KBM-7 (cell line): Measurements from ENCODE around the gene GTF3C5.
"Not testable (repeated sequence)": the region's sequence is repeated elsewhere in the genome, so short reads cannot be mapped to it uniquely, and the experiment has no call there.

Experiments used
- DNase-seq: peaks from one replicate; pipeline ENCODE4 v3.0.0-alpha.2; 2015
- in situ Hi-C: fragments of 300-500 bp; cut with MboI; formaldehyde crosslinking; loops from 2 replicates; pipeline ENCODE4 v1.14.3; 2020; ENCODE audit warnings: low sequenced_read_pairs, low pct_unique_long_range_greater_than_20kb, mixed read lengths

The GTF3C5 gene

DNA sequence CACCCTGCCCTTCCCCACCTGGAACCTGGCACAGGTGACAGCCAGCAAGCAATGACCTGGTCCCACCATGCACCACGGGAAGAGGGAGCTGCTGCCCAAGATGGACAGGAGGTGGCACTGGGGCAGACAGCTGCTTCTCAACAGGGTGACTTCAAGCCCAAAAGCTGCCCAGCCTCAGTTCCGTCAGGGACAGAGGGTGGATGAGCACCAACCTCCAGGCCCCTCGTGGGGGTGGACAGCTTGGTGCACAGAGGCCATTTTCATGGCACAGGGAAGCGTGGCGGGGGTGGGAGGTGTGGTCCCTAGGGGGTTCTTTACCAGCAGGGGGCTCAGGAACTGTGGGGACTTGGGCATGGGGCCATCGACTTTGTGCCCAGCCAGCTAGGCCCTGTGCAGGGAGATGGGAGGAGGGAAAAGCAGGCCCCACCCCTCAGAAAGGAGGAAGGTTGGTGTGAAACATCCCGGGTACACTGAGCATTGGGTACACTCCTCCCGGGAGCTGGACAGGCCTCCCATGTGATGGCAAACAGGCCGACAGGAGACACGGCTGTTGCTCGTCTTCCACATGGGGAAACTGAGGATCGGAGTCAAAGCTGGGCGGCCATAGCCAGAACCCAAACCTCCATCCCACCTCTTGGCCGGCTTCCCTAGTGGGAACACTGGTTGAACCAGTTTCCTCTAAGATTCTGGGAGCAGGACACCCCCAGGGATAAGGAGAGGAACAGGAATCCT lies 32.9 kb downstream of the GTF3C5 start:
- in situ Hi-C loops: no loop called here
- no peak for DNase-seq

DNA sequence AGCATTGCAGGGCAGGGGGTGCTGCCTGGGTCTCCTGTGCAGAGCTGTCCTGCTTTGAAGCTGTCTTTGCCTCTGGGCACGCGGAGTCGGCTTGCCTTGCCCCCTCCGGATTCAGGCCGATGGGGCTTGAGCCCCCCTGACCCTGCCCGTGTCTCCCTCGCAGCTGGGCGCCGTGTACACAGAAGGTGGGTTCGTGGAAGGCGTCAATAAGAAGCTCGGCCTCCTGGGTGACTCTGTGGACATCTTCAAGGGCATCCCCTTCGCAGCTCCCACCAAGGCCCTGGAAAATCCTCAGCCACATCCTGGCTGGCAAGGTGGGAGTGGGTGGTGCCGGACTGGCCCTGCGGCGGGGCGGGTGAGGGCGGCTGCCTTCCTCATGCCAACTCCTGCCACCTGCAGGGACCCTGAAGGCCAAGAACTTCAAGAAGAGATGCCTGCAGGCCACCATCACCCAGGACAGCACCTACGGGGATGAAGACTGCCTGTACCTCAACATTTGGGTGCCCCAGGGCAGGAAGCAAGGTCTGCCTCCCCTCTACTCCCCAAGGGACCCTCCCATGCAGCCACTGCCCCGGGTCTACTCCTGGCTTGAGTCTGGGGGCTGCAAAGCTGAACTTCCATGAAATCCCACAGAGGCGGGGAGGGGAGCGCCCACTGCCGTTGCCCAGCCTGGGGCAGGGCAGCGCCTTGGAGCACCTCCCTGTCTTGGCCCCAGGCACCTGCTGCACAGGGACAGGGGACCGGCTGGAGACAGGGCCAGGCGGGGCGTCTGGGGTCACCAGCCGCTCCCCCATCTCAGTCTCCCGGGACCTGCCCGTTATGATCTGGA lies 33.7 kb downstream of the GTF3C5 start:
- in situ Hi-C loops: no loop called here
- DNase-seq: no peak

DNA sequence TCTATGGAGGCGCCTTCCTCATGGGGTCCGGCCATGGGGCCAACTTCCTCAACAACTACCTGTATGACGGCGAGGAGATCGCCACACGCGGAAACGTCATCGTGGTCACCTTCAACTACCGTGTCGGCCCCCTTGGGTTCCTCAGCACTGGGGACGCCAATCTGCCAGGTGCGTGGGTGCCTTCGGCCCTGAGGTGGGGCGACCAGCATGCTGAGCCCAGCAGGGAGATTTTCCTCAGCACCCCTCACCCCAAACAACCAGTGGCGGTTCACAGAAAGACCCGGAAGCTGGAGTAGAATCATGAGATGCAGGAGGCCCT lies 34.2 kb downstream of the GTF3C5 start:
- no peak for DNase-seq
- in situ Hi-C loops: no loop called here

DNA sequence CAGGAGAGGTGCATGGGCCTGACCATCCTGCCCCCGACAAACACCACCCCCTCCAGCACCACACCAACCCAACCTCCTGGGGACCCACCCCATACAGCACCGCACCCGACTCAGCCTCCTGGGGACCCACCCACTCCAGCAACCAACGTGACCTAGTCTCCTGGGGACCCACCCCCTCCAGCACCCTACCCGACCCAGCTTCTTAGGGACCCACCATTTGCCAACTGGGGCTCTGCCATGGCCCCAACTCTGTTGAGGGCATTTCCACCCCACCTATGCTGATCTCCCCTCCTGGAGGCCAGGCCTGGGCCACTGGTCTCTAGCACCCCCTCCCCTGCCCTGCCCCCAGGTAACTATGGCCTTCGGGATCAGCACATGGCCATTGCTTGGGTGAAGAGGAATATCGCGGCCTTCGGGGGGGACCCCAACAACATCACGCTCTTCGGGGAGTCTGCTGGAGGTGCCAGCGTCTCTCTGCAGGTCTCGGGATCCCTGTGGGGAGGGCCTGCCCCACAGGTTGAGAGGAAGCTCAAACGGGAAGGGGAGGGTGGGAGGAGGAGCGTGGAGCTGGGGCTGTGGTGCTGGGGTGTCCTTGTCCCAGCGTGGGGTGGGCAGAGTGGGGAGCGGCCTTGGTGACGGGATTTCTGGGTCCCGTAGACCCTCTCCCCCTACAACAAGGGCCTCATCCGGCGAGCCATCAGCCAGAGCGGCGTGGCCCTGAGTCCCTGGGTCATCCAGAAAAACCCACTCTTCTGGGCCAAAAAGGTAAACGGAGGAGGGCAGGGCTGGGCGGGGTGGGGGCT lies 35.6 kb downstream of the GTF3C5 start:
- in situ Hi-C loops: no loop called here

DNA sequence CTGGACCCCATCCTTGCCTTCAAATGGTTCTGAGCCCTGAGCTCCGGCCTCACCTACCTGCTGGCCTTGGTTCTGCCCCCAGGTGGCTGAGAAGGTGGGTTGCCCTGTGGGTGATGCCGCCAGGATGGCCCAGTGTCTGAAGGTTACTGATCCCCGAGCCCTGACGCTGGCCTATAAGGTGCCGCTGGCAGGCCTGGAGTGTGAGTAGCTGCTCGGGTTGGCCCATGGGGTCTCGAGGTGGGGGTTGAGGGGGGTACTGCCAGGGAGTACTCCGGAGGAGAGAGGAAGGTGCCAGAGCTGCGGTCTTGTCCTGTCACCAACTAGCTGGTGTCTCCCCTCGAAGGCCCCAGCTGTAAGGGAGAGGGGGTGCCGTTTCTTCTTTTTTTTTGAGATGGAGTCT lies 36.2 kb downstream of the GTF3C5 start:
- no peak for DNase-seq

More for the DNA sequence above, 35.6 kb downstream of the GTF3C5 start:
- no peak for DNase-seq

DNA sequence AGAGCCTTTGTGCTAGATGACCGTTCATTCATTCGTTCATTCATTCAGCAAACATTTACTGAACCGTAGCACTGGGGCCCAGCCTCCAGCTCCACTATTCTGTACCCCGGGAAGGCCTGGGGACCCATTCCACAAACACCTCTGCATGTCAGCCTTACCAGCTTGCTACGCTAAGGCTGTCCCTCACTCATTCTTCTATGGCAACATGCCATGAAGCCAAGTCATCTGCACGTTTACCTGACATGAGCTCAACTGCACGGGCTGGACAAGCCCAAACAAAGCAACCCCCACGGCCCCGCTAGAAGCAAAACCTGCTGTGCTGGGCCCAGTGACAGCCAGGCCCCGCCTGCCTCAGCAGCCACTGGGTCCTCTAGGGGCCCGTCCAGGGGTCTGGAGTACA lies 37.0 kb downstream of the GTF3C5 start:
- no peak for DNase-seq

More for the DNA sequence above, 36.2 kb downstream of the GTF3C5 start:
- in situ Hi-C loops: no loop called here

DNA sequence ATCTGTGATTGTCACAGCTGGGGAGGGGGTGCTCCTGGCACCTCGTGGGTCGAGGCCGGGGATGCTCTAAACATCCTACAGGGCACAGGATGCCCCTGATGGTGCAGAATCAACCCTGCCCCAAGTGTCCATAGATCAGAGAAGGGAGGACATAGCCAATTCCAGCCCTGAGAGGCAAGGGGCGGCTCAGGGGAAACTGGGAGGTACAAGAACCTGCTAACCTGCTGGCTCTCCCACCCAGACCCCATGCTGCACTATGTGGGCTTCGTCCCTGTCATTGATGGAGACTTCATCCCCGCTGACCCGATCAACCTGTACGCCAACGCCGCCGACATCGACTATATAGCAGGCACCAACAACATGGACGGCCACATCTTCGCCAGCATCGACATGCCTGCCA lies 37.6 kb downstream of the GTF3C5 start:
- in situ Hi-C loops, DNase-seq: not testable (repeated sequence)

More for the DNA sequence above, 37.0 kb downstream of the GTF3C5 start:
- in situ Hi-C loops: no loop called here

DNA sequence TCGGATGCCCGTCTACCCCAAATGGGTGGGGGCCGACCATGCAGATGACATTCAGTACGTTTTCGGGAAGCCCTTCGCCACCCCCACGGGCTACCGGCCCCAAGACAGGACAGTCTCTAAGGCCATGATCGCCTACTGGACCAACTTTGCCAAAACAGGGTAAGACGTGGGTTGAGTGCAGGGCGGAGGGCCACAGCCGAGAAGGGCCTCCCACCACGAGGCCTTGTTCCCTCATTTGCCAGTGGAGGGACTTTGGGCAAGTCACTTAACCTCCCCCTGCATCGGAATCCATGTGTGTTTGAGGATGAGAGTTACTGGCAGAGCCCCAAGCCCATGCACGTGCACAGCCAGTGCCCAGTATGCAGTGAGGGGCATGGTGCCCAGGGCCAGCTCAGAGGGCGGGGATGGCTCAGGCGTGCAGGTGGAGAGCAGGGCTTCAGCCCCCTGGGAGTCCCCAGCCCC lies 39.7 kb downstream of the GTF3C5 start:
- in situ Hi-C loops, DNase-seq: not testable (repeated sequence)

DNA sequence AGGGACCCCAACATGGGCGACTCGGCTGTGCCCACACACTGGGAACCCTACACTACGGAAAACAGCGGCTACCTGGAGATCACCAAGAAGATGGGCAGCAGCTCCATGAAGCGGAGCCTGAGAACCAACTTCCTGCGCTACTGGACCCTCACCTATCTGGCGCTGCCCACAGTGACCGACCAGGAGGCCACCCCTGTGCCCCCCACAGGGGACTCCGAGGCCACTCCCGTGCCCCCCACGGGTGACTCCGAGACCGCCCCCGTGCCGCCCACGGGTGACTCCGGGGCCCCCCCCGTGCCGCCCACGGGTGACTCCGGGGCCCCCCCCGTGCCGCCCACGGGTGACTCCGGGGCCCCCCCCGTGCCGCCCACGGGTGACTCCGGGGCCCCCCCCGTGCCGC lies 40.2 kb downstream of the GTF3C5 start:
- DNase-seq, in situ Hi-C loops: not testable (repeated sequence)

DNA sequence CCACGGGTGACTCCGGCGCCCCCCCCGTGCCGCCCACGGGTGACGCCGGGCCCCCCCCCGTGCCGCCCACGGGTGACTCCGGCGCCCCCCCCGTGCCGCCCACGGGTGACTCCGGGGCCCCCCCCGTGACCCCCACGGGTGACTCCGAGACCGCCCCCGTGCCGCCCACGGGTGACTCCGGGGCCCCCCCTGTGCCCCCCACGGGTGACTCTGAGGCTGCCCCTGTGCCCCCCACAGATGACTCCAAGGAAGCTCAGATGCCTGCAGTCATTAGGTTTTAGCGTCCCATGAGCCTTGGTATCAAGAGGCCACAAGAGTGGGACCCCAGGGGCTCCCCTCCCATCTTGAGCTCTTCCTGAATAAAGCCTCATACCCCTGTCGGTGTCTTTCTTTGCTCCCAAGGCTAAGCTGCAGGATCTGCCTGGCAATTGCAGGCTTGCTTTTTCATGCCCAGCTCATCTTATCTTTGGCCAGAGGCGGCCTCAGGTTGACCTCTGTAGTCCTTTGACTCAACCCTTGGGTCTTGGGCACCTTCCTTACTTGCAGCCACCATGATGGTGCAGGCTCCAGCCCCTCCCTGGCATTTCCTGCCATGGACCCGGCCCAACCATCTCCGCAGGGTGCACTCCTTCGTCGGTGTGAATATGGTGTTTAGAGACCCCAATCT lies 40.8 kb downstream of the GTF3C5 start:
- in situ Hi-C loops: no loop called here
- DNase-seq: no peak

DNA sequence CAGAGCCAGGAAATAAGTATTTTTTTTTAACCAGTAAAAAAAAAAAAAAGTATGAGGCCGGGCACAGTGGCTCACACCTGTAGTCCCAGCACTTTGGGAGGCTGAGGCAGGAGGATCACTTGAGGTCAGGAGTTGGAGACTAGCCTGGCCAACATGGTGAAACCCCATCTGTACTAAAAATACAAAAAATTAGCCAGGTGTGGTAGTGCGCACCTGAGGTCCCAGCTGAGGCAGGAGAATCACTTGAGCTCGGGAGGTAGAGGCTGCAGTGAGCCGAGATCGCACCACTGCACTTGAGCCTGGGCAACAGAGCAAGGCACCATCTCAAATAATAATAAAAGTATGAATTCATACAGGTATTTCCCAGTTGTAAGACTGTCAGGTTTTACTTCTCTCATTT lies 41.4 kb downstream of the GTF3C5 start:
- in situ Hi-C loops, DNase-seq: not testable (repeated sequence)

DNA sequence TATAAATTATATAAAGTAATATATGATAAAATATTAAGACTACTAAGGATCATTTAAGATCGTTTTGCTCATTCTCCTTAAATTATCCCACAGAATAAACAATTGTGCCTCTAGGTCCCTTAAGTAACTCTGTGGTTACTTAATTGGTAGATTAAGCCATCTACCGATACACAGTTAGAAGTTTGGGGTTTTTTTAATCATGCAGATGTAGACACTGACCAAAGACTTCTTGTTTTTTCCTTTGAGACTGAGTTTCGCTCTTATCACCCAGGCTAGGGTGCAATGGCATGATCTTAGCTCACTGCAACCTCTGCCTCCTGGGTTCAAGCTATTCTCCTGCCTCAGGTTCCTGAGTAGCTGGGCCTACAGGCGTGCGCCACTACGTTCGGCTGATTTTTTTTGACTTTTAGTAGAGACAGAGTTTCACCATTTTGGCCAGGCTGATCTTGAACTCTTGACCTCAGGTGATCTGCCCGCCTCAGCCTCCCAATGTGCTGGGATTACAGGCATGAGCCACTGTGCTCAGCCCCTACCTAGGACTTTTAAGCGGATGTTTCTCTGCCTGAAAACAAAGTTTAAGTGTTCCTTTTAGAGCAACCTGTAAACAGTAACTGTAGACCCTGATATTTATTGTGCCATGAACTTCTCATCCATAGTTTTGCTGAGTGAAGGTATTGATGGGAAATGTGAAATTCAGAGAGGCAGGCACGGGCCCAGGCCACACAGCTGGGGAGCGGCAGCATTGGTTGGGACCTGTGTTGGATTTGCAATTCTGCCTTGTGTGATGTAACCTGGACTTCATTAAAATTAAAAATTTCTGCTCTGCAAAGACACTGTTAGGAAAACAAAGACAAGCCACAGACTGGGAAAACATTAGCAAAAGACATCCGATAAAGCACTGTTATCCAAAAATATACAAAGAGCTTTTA lies 42.6 kb downstream of the GTF3C5 start:
- no peak for DNase-seq
- in situ Hi-C loops: no loop called here

DNA sequence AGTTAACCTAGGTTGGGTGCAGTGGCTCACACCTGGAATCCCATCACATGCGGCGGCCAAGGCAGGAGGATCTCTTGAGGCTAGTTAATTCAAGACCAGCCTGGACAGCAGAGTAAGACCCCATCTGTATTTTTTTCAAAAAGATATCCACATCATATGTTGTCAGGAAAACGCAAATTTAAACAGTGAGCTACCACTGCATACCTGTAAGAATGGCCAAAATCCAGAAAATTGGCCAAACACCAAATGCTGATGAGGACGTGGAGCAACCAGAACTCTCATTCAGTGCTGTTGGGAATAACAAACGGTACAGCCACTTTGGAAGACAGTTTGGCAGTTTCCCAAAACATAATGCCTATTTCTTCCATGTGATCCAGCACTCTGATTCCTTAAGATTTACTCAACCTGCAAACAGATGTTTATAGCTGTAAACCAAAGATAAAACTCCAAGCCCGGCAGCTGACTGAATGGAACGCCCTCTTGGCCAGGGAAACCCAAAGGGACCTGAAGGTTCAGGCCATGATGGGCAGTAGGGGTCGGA lies 43.4 kb downstream of the GTF3C5 start:
- no peak for DNase-seq
- in situ Hi-C loops: no loop called here

DNA sequence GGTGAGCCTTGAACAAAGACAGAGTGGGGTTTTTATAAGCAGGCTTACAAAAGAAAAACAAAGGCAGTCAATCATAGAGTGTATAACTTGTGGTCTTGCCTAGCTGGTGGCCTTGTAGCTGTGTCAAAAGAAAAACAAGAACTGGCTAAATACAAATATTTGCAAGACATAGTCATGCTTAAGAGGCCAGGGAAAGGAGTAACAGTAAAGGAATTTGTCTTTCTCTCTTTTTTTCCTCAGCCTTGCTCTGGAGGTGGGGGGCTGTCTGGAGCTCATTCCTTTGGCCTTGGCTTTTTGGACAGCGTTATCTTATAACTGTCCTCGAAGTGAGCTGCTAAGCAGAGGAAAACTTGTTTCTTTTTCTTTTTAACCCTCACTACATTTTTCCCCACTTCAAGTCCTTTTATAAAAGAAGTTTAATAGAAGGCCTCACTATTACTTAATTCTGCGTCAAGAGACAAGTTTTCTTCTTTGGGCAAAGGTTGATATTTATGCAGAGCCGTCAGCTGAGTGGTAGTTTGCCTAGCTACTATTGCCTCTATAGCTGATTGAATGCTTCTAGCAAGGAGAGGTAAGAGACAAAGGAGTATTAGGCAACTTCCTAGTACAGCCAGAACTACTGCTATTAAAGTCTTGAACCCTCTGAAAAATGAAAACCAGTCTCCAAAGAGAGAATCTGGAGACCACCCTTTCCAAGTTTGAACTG lies 45.3 kb downstream of the GTF3C5 start:
- DNase-seq: no peak
- in situ Hi-C loops: no loop called here

DNA sequence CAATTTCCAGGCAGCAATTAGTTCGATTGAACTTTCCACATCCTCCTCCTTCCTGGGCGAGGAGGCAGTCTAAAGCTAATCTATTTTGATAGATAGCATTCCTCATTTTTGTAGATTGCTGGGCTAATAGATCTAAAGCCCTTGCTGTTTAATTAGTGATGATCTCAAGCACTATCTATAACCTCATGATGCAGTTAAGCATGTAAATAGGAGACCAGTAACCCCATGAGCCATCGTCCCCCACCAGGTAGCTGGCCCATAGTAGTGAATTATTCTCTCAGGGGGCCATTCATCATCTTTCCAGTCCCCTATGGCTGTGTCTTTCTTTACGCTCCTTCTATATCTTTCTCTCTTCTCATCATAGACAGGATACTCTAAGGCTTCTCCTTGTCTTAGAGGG lies 45.9 kb downstream of the GTF3C5 start:
- no peak for DNase-seq
- in situ Hi-C loops: no loop called here

DNA sequence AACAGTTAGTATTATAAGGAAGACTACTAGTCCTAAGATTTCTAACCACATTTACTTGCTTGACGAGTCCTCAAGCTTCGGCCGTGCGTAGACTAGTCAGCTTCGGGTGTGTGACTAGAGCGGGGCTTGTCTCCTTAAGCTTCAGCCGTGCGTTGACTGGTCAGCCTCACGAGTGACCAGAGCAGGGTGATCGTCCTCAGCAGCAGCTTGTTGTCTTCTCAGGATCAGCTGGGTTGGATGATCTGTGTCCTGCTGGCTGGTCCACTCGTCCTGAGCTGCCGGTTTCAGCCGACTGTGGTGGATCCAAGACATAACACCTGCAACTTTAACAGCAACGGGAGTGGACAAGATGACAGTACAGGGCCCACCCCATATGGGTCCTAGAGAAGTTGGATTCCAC lies 47.7 kb downstream of the GTF3C5 start:
- in situ Hi-C loops: no loop called here

DNA sequence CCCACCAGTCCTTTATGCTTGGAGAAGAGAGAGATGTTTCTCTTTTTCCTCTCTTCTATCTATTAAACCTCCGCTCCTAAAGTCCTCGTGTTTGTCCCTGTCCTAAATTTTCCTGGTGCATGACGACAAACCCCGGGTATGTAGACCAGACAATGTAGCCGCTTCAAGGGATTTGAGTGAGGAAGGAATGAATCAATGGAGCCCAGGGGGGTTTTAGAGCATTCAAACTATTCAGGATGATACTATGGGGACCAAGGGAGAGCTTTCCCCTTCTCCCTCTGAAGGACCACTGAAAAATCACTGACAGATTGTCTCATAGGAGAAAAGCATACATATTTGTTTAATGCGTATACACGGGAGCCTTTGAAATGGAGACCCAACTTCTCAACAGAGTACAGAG lies 49.4 kb downstream of the GTF3C5 start:
- in situ Hi-C loops: no loop called here
- no peak for DNase-seq

More for the DNA sequence above, 47.7 kb downstream of the GTF3C5 start:
- no peak for DNase-seq
